AG09309 (cell line): ENCODE results near the gene ITSN2.

Experiments
- DNase-seq: peaks from one replicate; pipeline ENCODE4 v3.0.0-alpha.2; 2010; ENCODE audit warnings: low read depth
- H3K4me3 ChIP-seq: 2 replicates; pipeline ENCODE4 v1.5.1; 2011; ENCODE audit warnings: mild to moderate bottlenecking, low read depth, low read length, moderate library complexity; ENCODE audit not compliant: control insufficient read depth
- CTCF ChIP-seq: IDR thresholded peaks from 2 replicates; pipeline ENCODE4 v1.5.1; 2011; ENCODE audit warnings: mild to moderate bottlenecking, low read depth, low read length, inconsistent platforms; ENCODE audit not compliant: insufficient read depth, control insufficient read depth; ENCODE audit errors: missing control alignments

Gene ITSN2

DNA sequence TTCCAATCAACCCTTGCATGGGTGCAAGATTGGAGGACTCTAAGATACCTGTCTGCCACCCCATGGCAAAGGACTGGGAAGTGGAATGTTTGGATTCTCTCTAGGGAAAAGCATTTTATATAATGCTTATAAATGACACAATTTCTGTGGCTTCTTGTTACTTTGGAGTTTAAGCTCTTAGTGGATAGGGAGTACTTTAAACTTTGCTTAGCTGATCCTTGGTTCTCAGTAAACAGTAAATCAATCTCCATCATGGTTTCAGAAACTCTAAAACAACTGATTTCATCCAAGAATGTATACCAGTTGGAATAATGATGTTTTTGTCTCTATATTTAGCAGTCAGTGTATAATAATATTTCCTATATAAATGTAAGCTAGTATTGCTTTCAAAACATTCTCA is 199.6 kb downstream of the ITSN2 start:
- TF ChIP-seq CTCF, result no peak
- no peak overlapping the region for H3K4me3 ChIP-seq
- DNase-seq, result no peak

DNA sequence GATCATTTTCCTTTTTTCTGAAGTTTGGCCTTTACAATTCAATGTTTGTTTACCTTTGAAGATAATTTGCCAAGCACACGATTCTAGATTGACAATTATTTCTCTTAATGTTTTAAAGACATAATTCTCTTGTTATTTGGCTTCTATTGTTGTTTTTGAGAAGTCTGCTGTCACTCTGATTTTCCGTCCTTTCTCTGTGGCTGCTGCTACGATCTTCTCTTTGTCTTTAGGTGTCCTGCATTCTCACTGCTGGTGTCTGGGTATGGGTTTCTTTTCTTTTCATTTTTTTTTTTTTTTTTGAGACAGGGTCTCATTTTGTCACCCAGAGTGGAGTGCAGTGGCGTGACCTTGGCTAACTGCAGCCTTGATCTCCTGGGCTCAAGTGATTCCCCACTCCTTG is 200.6 kb downstream of the ITSN2 start:
- no peak overlapping the region for H3K4me3 ChIP-seq
- TF ChIP-seq CTCF, result no peak
- DNase-seq, result no peak

DNA sequence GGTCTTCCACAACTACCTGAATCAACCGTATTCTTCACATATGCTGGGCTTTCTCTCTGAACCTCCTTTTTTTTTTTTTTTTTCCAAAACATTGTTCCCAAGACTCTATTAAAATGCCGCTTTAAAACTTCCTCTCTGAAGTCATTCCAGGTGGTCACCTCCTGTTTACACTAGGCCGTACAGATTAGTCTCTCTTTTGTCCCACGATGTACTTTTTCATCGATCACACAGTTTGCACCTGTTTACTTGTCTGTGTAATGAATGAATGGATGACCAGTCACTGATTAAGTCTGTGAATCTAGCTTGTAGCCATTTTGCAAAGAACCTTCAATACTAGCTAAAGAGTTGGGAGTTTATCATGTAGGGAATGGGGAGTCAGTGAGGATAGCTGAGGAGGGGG is 202.2 kb downstream of the ITSN2 start:
- TF ChIP-seq CTCF, result no peak
- DNase-seq, result no peak
- H3K4me3 ChIP-seq, result no peak overlapping the region

DNA sequence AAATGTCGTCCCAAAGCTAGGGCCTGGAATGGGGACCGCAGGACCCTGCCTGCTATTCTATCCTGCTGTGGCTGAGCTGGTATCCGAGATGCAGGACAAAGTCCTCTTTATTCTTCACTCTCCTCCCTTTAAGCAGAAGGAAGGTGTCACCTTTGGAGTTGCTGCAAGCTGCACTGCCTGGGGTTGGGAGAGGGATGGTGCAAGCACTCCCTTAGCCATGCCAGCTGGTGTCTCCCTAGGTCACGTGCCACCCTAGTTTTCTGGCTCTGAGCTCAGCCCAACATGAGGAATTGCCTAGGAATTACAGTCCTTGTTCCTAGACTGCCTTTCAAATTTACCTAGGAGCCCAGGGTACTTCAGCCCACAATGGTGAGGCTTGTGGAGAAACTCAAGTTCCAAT is 206.9 kb downstream of the ITSN2 start:
- TF ChIP-seq CTCF, result no peak
- H3K4me3 ChIP-seq, result no peak overlapping the region
- DNase-seq, result no peak
